HepG2 (cell line): Measurements from ENCODE around the gene HERPUD2. TPM values are rescaled to one million over a fixed set of nuclear protein-coding genes. Genes with fewer than 3 reads are reported as not detected.

ENCODE experiments used
- ARID5B ChIP-seq: IDR thresholded peaks from 2 replicates; pipeline ENCODE4 v1.4.0; 2020; ENCODE audit warnings: mild to moderate bottlenecking, missing genetic modification reagents
- HNF1A ChIP-seq, 2 experiments: sonication (generic) in 1 of 2; formaldehyde crosslinking in 1 of 2; IDR thresholded peaks; 2 replicates each; pipeline versions ENCODE4 v1.4.0 to v1.6.1; 2016 to 2020; ENCODE audit warnings: borderline replicate concordance in 1 of 2, low read depth in 1 of 2, mild to moderate bottlenecking in 1 of 2, missing genetic modification reagents in 1 of 2
- SPEN ChIP-seq: sonication (generic); formaldehyde crosslinking; IDR thresholded peaks from 2 replicates; pipeline ENCODE4 v1.5.1; 2020; ENCODE audit warnings: low read depth, mild to moderate bottlenecking, missing genetic modification reagents
- polyA plus RNA-seq, 8 experiments: library from polyadenylated mRNA; depleted of rRNA in 3 of 8; stranded (reverse) in 7 of 8; unstranded in 1 of 8; fragments of >200 nt; fragmentation: Illumina TruSeq in 4 of 8; extraction: Trizol in 4 of 8; gene quantifications; 2 replicates each; pipeline versions ENCODE4 v1.2.1 to v1.2.3, GENCODE V29; 2011 to 2016; ENCODE audit warnings: low read depth in 4 of 8, missing spikeins in 1 of 8, mixed read lengths in 1 of 8; ENCODE audit not compliant: insufficient read depth in 1 of 8
- total RNA-seq, 5 experiments: library from RNA; depleted of rRNA; stranded (reverse); fragments of >200 nt; fragmentation: Illumina TruSeq; extraction: Trizol; gene quantifications; 2 replicates each; pipeline ENCODE4 v1.2.3, GENCODE V29; 2016; ENCODE audit warnings: low read depth in 1 of 5

HERPUD2 gene
- total and polyA plus RNA-seq, 2 of the 13 experiments (the other 11 are each of a cell fraction or from before 2014, with no cell fraction given), result 10.7 to 38.6 TPM

DNA sequence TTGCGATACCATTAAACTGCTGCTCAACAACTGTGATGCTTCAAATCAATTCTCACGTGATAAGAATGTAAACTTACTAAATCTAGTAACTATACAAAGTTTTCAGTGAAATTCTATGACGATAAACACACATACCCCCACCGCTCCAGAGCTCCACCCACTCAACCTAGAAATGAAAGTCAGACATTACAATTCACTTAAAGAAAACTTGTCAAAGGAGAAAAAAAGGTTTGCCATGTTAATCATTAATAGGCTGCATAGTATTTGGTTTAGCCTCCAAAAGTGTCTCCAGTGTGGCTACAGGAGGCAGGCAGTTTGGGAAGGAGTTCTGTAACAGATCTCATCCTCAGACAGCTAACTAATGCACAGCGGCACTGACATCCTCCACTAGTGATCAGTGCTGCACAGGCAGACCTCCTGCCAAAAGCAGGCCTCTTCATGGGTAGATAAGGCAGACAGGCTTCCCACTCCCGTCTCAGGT, 3.1 kb downstream of the HERPUD2 start (continued):
- TF ChIP-seq ARID5B (CRISPR knock-in tag), result 0 out of 2 replicates have a peak, but pooled peaks have one; percentile 35
- TF ChIP-seq SPEN (CRISPR knock-in tag), result no peak
- peak; percentile 90 for TF ChIP-seq HNF1A (IDR thresholded peaks at IDR 0.05; ENCODE audit: low read depth)
- peak; percentile 89 for TF ChIP-seq HNF1A (CRISPR knock-in tag; IDR thresholded peaks at IDR 0.05; ENCODE audit: borderline replicate concordance)
